HG02981 (cell line): Measurements from ENCODE around the gene MIPOL1.

Source experiments
- ATAC-seq: cut with Tn5 transposase; IDR thresholded peaks from one replicate; pipeline ENCODE4 v1.9.1; 2021; ENCODE audit warnings: mild to moderate bottlenecking, moderate library complexity; ENCODE audit not compliant: unreplicated experiment

Gene MIPOL1

GRCh38 chr14:37594238-37594970, 396.7 kb downstream of the MIPOL1 start:
- ATAC-seq = no peak

- no peak for ATAC-seq
Observed at GRCh38 chr14:37594971-37595808, 397.5 kb downstream of the MIPOL1 start, which contains the start of the genes FOXA1 and TTC6. Gene FOXA1, minus strand, starts transcription at chr14:37595249. Its CDS starts 277 bp downstream, at chr14:37594972. Gene TTC6, plus strand, starts transcription at chr14:37595629. Its CDS starts 26,436 bp downstream, at chr14:37622065.

DNA sequence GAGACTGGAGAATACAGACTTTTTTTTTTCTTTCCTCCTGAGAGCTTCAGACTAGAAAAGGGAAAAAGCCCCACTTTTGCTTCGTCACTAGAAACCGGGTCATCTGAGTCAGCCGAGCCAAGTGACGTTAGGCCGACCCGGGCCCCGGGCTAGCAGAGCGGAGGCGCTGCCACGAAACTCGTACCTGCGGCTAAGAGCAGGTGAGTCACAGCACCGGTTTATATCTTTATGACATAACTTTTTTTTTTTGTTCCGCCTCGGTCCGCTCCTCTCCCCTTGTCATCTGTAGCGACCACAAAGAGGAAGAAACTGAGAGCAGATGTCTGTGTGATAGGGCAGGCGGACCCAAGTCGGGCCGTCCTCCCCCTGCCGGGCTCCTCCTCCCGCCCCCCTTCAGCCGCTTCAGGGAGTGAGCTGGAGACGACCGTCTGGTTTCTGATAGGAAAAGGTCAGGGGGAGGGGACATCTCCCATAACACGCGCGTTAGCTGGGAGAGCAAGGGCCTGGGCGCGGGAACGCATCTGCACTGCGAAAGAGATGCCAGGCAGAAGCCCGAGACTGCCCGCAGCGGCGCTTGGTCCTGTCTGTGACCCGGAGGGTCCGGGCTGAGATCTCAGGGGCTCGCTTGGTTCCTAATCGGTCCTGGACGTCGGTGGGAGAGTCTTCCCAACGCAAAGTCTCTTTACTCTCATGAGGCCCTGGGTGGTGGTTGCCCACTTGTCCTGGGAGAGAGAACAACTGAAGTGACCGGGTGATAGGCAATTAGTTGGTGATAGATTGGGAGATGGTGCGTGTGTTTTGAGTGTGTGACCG, 398.3 kb downstream of the MIPOL1 start:
- ATAC-seq = peak; percentile 83

DNA sequence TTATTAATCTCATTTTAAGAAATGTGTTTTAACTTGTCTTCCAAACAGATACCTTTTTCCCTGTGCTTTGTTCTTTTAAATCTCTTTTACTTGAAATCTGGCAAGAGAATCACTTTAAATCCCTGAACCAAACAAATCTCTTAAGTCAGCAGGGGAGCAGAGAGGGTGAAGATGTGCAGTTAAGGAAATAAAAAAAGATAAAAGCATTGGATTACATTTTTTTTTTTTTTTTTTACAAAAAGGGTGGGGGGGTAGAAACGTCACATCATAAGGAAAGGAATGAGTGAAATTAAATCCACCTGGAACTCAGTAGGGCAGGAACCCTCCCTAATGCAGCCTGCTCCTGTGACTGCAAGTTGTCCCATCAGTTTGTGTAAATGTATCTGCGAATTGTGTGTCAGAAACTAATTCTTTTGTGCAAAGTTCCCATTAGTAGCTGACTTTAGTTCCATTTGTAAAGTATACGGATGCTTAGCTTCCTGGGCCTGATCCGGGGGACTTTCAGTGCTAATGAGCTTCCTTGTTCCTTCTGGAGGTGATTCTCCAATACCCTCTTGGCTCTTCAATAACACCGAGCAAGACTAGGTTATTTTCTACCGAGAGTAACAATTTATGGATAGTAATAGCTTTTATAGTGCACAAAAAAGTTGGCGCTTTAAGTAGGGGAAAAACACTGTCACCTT, 399.2 kb downstream of the MIPOL1 start:
- no peak for ATAC-seq

- no peak for ATAC-seq
Observed at GRCh38 chr14:37597538-37597913, 399.8 kb downstream of the MIPOL1 start.

- no peak for ATAC-seq
Observed at GRCh38 chr14:37597914-37598746, 400.4 kb downstream of the MIPOL1 start.

- ATAC-seq = no peak
Observed at GRCh38 chr14:37598747-37599506, 401.2 kb downstream of the MIPOL1 start.

DNA sequence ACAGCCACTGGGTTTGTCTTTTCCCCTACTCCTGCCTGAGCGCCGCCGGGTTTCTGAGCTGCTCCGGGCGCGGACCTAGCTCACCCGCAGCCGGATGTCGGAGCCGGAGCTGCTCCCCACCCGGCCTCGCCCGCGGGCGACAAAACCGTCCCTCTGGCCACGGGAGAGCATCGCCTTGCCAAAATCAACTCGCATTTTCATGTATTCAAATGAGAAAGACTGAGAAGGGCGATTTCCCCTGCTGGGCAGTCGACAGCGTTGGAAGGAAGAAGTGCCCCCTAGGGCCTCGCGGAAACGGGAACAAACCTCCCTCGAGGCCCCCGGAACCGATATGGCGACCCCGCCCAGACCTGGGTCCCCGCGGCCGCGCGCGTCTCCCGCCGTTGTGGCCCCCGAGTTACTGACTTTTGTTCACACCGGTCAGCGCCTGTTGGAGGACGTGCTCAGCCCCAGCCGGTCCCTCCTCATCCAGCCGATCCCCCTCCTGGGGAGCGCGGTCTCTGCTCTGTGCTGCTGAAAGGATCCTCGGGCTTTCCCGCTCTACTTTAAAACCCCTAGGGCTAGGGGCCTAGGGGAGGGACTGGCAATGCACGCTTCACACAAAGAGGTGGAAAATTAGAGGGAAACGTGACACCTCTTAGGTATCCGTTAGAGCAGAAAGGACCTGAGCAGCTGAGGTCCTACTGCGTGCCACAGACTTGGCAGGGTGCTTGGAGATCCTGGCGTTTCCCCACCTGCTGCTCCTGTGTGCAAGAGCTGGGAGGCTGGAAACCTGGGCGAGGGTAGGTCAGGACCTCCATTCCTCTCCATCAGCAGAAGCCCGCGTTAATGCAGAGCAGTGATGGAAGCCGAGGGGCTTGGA, 402.0 kb downstream of the MIPOL1 start:
- no peak for ATAC-seq

DNA sequence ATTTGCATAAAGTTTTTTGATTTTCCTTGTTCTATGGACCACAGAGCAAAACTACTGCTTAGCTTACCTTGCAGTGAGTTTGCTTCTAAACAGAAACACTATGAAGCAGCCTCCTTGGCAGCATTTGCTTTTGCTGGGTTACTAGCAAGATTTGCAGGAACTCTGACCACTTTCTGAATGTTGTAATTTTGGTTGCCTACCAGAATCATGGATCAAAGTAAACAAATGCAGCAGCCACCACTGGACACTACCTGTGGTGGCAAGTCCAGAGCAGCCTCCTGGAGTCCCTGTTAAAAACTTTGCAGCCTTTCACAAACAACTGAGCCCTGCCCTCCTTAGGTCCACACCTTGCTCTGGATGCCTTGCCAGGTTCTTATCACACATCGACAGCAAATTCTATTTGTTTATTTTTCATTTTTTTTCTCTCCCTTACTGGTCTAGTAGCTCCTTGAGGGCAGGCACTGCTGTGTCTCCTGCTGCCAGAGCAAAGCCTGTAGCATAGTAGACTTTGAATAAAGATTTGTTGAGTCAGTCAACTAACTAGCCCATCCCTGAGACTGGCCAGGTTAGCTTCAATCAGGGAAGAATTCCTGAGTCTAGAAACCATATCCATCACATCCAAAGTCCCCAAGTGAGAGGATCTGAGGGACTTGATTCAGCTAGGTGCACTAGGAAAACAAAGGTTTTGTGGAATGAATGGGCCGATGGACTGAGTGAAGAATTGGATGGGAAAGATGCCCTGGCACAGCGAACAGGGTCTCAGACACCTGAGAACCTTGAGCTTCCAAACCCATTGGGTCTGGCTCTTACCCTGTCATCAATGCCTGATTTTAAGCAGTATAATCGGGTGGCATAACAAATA, 403.4 kb downstream of the MIPOL1 start:
- no peak for ATAC-seq

GRCh38 chr14:37601865-37602264, 404.1 kb downstream of the MIPOL1 start:
- no peak for ATAC-seq
